GM23338 (cell line): ENCODE results near the gene TNIP1. TPM values are rescaled to one million over a fixed set of nuclear protein-coding genes. Genes with fewer than 3 reads are reported as not detected.
A peak's percentile ranks its signal among the peaks of the same experiment; 100 is the strongest.

Experiments
- ATAC-seq: fragments of 200-7000 bp; cut with Tn5 transposase; 3 replicates; pipeline ENCODE4 v1.9.1; 2020
- DNase-seq: peaks from one replicate; pipeline ENCODE4 v3.0.0-alpha.2; 2015; ENCODE audit warnings: low spot score
- H2AFZ ChIP-seq: fragments of 200-600 bp; sonication (generic); 2 replicates; pipeline ENCODE4 v1.8.0; 2016; ENCODE audit warnings: antibody characterized with exemption, mild to moderate bottlenecking, moderate library complexity
- H3F3A ChIP-seq: fragments of 200-600 bp; sonication (generic); replicated peaks from 2 replicates; pipeline ENCODE4 v1.8.0; 2017; ENCODE audit warnings: antibody characterized with exemption, mixed run types, low read depth
- H3K27ac ChIP-seq: fragments of 200-600 bp; sonication (generic); 2 replicates; pipeline ENCODE4 v1.6.1; 2016; ENCODE audit warnings: low read depth
- H3K27me3 ChIP-seq: fragments of 200-600 bp; sonication (generic); 2 replicates; pipeline ENCODE4 v1.8.0; 2016; ENCODE audit warnings: mild to moderate bottlenecking, mixed run types, moderate library complexity; ENCODE audit not compliant: insufficient read depth
- H3K36me3 ChIP-seq: fragments of 200-600 bp; sonication (generic); 2 replicates; pipeline ENCODE4 v1.8.0; 2016; ENCODE audit warnings: mild to moderate bottlenecking; ENCODE audit not compliant: insufficient read depth
- H3K4me1 ChIP-seq: fragments of 200-600 bp; sonication (generic); 2 replicates; pipeline ENCODE4 v1.8.0; 2016; ENCODE audit warnings: mild to moderate bottlenecking, moderate library complexity; ENCODE audit not compliant: insufficient read depth
- H3K4me2 ChIP-seq: fragments of 200-600 bp; sonication (generic); 2 replicates; pipeline ENCODE4 v1.7.1; 2017; ENCODE audit warnings: mixed run types
- H3K4me3 ChIP-seq: fragments of 200-600 bp; sonication (generic); 2 replicates; pipeline ENCODE4 v1.6.1; 2016; ENCODE audit warnings: mixed run types
- H3K79me2 ChIP-seq: fragments of 200-600 bp; sonication (generic); replicated peaks from 2 replicates; pipeline ENCODE4 v1.8.0; 2017; ENCODE audit warnings: mild to moderate bottlenecking; ENCODE audit not compliant: insufficient read depth
- H3K9me2 ChIP-seq: fragments of 200-600 bp; sonication (generic); 2 replicates; pipeline ENCODE4 v1.8.0; 2017; ENCODE audit not compliant: insufficient read depth
- H4K20me1 ChIP-seq: fragments of 200-600 bp; sonication (generic); replicated peaks from 2 replicates; pipeline ENCODE4 v1.8.0; 2017; ENCODE audit warnings: mild to moderate bottlenecking; ENCODE audit not compliant: insufficient read depth
- H3K27ac Mint-ChIP-seq: 2 replicates; pipeline ENCODE4 v1.8.0; 2020; ENCODE audit warnings: inconsistent platforms, mild to moderate bottlenecking, moderate library complexity, mixed read lengths
- H3K27me3 Mint-ChIP-seq: 3 replicates; pipeline ENCODE4 v1.8.0; 2022; ENCODE audit warnings: low read depth, mild to moderate bottlenecking, moderate library complexity, mixed read lengths, inconsistent platforms; ENCODE audit not compliant: insufficient read depth, poor library complexity
- H3K36me3 Mint-ChIP-seq: 3 replicates; pipeline ENCODE4 v1.8.0; 2021; ENCODE audit warnings: low read depth, mild to moderate bottlenecking, inconsistent platforms, moderate library complexity, mixed read lengths
- H3K4me1 Mint-ChIP-seq: 3 replicates; pipeline ENCODE4 v1.8.0; 2020; ENCODE audit warnings: mild to moderate bottlenecking, inconsistent platforms, mixed read lengths
- H3K4me3 Mint-ChIP-seq: 3 replicates; pipeline ENCODE4 v1.8.0; 2021; ENCODE audit warnings: moderate library complexity, mild to moderate bottlenecking, inconsistent platforms, mixed read lengths
- H3K9me3 Mint-ChIP-seq: 3 replicates; pipeline ENCODE4 v1.8.0; 2020; ENCODE audit warnings: moderate library complexity, mild to moderate bottlenecking, inconsistent platforms, mixed read lengths
- CTCF ChIP-seq, 2 experiments: fragments of 200-600 bp in 1 of 2; sonication (generic) in 1 of 2; conservative IDR thresholded peaks; 2 replicates each; pipeline versions ENCODE4 v1.5.1 to v1.6.1; 2016 to 2017; ENCODE audit warnings: antibody characterized with exemption in 2 of 2, low read depth in 2 of 2, mild to moderate bottlenecking in 2 of 2, moderate library complexity in 1 of 2
- JUNB ChIP-seq: IDR thresholded peaks from one replicate; pipeline ENCODE4 v1.6.1; 2016; ENCODE audit warnings: antibody characterized with exemption; ENCODE audit not compliant: unreplicated experiment
- STAT1 ChIP-seq: IDR thresholded peaks from one replicate; pipeline ENCODE4 v1.6.1; 2016; ENCODE audit warnings: antibody characterized with exemption; ENCODE audit not compliant: unreplicated experiment
- polyA plus RNA-seq: library from polyadenylated mRNA; unstranded; fragments of >200 nt; fragmentation: Nextera tagmentation; extraction: Ambion mirVana; gene quantifications from 2 replicates; pipeline ENCODE4 v1.2.1, GENCODE V29; 2016
- total RNA-seq: library from RNA; depleted of rRNA; stranded (reverse); fragments of >200 nt; shearing (Covaris generic); gene quantifications from 2 replicates; pipeline ENCODE4 v1.2.3, GENCODE V29; 2014
- TF ChIP-seq, protein P1 (sequence below): IDR thresholded peaks from 2 replicates; pipeline ENCODE4 v1.6.1; 2016; ENCODE audit warnings: antibody characterized with exemption

The TNIP1 gene
- total and polyA plus RNA-seq, 2 experiments from 2014 or later, result 10.3 to 29.6 TPM

DNA sequence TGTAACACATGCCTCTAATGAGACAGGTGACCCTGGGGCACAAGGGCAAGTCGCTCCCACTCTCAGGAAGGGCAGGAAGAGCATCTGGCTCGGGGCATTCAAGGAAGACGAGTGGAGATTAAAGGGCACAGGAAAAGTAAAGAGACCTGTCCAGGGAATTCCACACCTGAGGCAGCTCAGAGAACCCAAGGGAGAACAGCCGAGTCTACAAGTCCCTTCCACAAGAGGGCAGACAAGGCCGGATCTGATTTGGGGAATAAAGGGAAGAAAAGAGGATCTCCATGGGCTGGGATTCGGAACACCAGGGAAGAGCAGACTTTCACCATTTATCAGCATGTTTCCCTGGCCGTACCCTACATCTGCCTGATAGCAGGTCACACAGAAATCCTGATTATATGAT is 32.3 kb downstream of the TNIP1 start:
- H3F3A ChIP-seq, result no peaks in the 10 kb centered on the region
- no peak overlapping the region for H2AFZ ChIP-seq
- H4K20me1 ChIP-seq, result no peaks in the 10 kb centered on the region
- Mint-ChIP-seq H3K4me1 (peaks cover 3% of the 10 kb centered on the region; the same call in 1 of the 3 replicates), H3K9me3 (no peaks in the 10 kb centered on the region), H3K36me3 (peaks cover 2% of the 10 kb centered on the region; the same call in 2 of the 3 replicates), H3K27ac (no peak overlapping the region), H3K4me3 (no peak overlapping the region), H3K27me3 (peaks cover 3% of the 10 kb centered on the region)
- H3K79me2 ChIP-seq, result no peaks in the 10 kb centered on the region
- H3K27ac ChIP-seq, result 0 out of 2 replicates have a peak overlapping the region, but pooled peaks have one; percentile 42
- TF ChIP-seq, protein P1, sequence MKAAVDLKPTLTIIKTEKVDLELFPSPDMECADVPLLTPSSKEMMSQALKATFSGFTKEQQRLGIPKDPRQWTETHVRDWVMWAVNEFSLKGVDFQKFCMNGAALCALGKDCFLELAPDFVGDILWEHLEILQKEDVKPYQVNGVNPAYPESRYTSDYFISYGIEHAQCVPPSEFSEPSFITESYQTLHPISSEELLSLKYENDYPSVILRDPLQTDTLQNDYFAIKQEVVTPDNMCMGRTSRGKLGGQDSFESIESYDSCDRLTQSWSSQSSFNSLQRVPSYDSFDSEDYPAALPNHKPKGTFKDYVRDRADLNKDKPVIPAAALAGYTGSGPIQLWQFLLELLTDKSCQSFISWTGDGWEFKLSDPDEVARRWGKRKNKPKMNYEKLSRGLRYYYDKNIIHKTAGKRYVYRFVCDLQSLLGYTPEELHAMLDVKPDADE, result no peak
- TF ChIP-seq JUNB, result no peak
- peak; percentile 52 to 70 for TF ChIP-seq CTCF (conservative IDR thresholded peaks at IDR 0.05; ENCODE audit: low read depth in 2 of 2)
- no peak overlapping the region for H3K4me3 ChIP-seq
- no peaks in the 10 kb centered on the region for H3K4me1 ChIP-seq
- no peaks in the 10 kb centered on the region for H3K9me2 ChIP-seq
- H3K27me3 ChIP-seq, result no peaks in the 10 kb centered on the region
- ATAC-seq (peak; percentile 49), DNase-seq (peak; percentile 69)
- no peak overlapping the region for H3K4me2 ChIP-seq
- no peaks in the 10 kb centered on the region for H3K36me3 ChIP-seq

DNA sequence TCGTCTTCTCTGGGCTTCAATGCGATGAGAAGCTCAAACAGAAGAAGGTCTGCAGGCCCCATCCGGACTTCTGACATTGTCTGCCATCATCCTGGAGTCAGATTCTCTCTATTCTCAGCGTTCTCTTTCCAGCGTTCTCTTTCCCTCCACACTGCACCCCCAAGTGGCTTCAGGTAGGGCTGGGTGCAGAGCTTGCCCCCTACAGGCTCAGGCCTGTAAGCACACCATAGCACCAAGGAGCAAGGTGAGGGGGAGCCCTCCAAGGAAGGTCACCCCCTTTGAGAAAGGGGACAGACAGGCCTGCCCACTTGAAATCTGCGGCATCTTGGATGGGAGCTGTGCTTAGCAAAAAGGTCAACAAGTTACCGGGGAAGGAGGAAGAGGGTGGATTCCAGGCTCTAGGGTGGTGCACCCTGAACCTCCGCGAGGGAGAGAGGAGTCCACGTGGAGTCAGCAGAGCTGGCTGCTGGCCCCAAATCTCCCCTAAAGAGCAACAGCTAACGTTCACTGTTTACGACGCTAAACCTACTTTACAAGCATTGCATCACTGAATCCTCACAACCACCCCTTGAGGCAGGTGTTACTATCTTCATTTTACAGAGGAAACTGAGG is 32.9 kb downstream of the TNIP1 start:
- Histone ChIP-seq H3K4me1 (no peaks in the 10 kb centered on the region), H3K9me2 (no peaks in the 10 kb centered on the region), H3K36me3 (no peaks in the 10 kb centered on the region), H3F3A (no peaks in the 10 kb centered on the region), H3K27ac (0 out of 2 replicates have a peak overlapping the region, but pooled peaks have one; percentile 42), H4K20me1 (no peaks in the 10 kb centered on the region), H3K4me3 (no peak overlapping the region), H2AFZ (no peak overlapping the region), H3K27me3 (no peaks in the 10 kb centered on the region), H3K79me2 (no peaks in the 10 kb centered on the region), H3K4me2 (no peak overlapping the region)
- Mint-ChIP-seq H3K36me3 (peaks cover 2% of the 10 kb centered on the region; the same call in 2 of the 3 replicates), H3K27me3 (peaks cover 3% of the 10 kb centered on the region), H3K4me3 (no peak overlapping the region), H3K4me1 (peaks cover 3% of the 10 kb centered on the region; the same call in 1 of the 3 replicates), H3K9me3 (no peaks in the 10 kb centered on the region), H3K27ac (no peak overlapping the region)
- peak; percentile 76 for DNase-seq
- ATAC-seq, result peak; percentile 91
- TF ChIP-seq CTCF (conservative IDR thresholded peaks at IDR 0.05; ENCODE audit: low read depth in 2 of 2), result peak; percentile 85 to 94
- no peak for TF ChIP-seq STAT1
